Upper lobe of right lung (tissue), 1 donor: ENCODE results near the gene FOXP1. TPM values are rescaled to one million over a fixed set of nuclear protein-coding genes. Genes with fewer than 3 reads are reported as not detected.

Experiments
- ATAC-seq: fragments of 200-7000 bp; cut with Tn5 transposase; one replicate; pipeline ENCODE4 v1.9.1; 2020; ENCODE audit warnings: mild to moderate bottlenecking, moderate library complexity
- DNase-seq: peaks from one replicate; pipeline ENCODE4 v3.0.0-alpha.2; 2020
- H3K27ac ChIP-seq: fragments of 200-600 bp; one replicate; pipeline ENCODE4 v1.8.0; 2022
- H3K27me3 ChIP-seq: fragments of 200-600 bp; one replicate; pipeline ENCODE4 v1.8.0; 2022; ENCODE audit warnings: mild to moderate bottlenecking
- H3K36me3 ChIP-seq: fragments of 200-600 bp; one replicate; pipeline ENCODE4 v1.8.0; 2022
- H3K4me1 ChIP-seq: fragments of 200-600 bp; one replicate; pipeline ENCODE4 v1.8.0; 2022
- H3K4me3 ChIP-seq: fragments of 200-600 bp; one replicate; pipeline ENCODE4 v1.8.0; 2022; ENCODE audit warnings: mild to moderate bottlenecking
- H3K9me3 ChIP-seq: fragments of 200-600 bp; one replicate; pipeline ENCODE4 v1.8.0; 2022
- intact Hi-C: fragments of 100-400 bp; cut with DNase I; formaldehyde crosslinking; loops from one replicate; pipeline ENCODE4 v1.11.0; 2022
- total RNA-seq: library from RNA; stranded (reverse); fragmentation: NEBNext Ultra II Directional; extraction: Animal tissue kit (Norgen Biotek cat#: 25700); gene quantifications from one replicate; pipeline ENCODE4 v1.2.1, GENCODE V29; 2021
- TF ChIP-seq, protein P1 (sequence below): fragments of 200-600 bp; IDR thresholded peaks from one replicate; pipeline ENCODE4 v1.8.0; 2022; ENCODE audit warnings: antibody characterized with exemption
- donor health status: DM: no; HTN: yes; CAD: no; lungs with severe emphysema.

The FOXP1 gene
- total RNA-seq, 1 donor from 2014 or later = 140 TPM

DNA sequence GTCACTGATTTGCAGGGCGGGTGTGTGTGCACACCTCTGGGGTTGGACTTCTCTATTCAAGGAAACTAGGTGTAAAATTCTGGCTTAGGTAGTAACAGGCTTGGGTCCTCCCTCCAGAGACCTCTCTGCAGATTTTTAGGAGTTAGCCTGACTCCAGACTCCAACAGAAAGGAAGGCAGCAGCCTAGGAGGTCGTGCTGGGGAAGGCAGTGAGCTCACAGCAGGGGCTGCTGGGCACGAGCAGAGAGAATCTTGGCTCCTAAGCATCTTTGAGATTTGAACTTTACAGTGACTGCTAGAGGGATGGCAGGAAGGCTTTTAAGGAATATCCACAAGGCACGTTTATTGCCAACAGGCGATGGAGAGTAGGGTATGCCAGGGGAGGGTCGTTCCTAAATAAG lies 612.6 kb downstream of the FOXP1 start:
- H3K27me3 ChIP-seq = no peaks in the 10 kb centered on the region
- DNase-seq = no peak
- H3K27ac ChIP-seq = no peak overlapping the region
- intact Hi-C loops = no loop called here
- peaks cover 95% of the 10 kb centered on the region for H3K36me3 ChIP-seq
- ATAC-seq = no peak
- TF ChIP-seq, protein P1, sequence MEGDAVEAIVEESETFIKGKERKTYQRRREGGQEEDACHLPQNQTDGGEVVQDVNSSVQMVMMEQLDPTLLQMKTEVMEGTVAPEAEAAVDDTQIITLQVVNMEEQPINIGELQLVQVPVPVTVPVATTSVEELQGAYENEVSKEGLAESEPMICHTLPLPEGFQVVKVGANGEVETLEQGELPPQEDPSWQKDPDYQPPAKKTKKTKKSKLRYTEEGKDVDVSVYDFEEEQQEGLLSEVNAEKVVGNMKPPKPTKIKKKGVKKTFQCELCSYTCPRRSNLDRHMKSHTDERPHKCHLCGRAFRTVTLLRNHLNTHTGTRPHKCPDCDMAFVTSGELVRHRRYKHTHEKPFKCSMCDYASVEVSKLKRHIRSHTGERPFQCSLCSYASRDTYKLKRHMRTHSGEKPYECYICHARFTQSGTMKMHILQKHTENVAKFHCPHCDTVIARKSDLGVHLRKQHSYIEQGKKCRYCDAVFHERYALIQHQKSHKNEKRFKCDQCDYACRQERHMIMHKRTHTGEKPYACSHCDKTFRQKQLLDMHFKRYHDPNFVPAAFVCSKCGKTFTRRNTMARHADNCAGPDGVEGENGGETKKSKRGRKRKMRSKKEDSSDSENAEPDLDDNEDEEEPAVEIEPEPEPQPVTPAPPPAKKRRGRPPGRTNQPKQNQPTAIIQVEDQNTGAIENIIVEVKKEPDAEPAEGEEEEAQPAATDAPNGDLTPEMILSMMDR = no peak
- no peaks in the 10 kb centered on the region for H3K4me1 ChIP-seq
- no peaks in the 10 kb centered on the region for H3K9me3 ChIP-seq
- H3K4me3 ChIP-seq = no peak overlapping the region

DNA sequence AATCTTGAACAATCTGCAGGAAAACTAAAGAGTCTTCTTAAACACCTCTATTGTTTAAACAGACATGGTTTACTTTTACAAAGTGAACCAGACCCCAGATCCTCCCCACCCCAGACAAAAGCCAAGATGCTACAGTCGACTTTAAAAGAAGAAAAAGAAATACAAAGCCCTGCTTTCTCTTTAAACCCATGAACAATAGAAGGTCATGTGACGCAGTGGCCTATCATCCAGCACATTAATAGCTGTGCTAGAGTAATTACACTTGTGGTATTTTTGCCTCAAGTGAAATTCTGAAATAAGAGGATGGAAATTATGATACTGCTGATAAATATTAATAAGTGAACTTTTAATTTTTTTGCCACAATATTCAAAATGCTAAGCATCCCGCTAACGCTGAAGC lies 613.4 kb downstream of the FOXP1 start:
- Histone ChIP-seq H3K27me3 (no peaks in the 10 kb centered on the region), H3K4me1 (no peaks in the 10 kb centered on the region), H3K9me3 (no peaks in the 10 kb centered on the region), H3K4me3 (no peak overlapping the region), H3K36me3 (peaks cover 95% of the 10 kb centered on the region), H3K27ac (no peak overlapping the region)
- intact Hi-C loops = no loop called here
- ATAC-seq (no peak), DNase-seq (no peak)
- TF ChIP-seq, protein P1 = no peak

DNA sequence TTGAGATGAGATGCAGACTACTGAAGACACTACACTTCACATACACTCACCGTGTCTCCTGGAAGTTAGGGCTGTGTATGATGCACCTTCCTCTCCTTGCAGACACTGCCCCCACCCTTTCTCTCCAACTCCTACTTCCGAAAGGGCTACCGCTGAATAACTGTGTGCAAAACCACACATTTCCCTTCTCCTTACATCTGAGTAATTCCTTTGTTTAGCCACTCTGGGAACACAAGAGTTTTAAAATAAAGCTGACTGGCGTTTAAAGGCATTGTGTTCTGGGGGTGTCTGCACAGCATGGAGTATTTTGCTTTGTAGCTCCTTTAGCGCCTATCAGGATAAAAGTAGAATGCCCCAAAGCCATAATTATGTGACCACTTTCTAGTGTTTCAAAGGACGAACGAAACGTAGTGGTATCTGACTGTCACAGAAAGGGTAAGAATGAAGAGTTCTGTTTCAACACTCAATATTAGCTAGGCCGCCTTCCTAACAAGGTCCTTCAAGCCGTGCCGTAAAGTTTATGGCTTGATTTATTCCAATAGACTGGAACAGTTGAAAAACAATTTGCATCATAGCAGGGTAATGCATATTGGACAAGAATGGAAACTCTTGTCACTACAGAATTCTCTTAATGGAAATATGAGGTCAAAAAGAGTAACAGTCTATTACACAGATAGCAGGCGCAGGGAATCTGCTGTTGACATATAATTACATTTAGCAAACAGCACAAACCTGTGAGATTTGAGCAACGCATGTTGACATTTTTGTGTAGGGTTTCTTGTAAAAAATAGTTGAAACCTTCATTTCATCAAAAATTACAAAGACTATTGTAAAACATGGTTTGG lies 619.9 kb downstream of the FOXP1 start:
- Histone ChIP-seq H3K9me3 (no peaks in the 10 kb centered on the region), H3K27ac (no peak overlapping the region), H3K4me1 (no peaks in the 10 kb centered on the region), H3K4me3 (no peak overlapping the region), H3K36me3 (peaks cover 95% of the 10 kb centered on the region), H3K27me3 (no peaks in the 10 kb centered on the region)
- intact Hi-C loops = no loop called here
- ATAC-seq (no peak), DNase-seq (no peak)
- TF ChIP-seq, protein P1 = no peak

DNA sequence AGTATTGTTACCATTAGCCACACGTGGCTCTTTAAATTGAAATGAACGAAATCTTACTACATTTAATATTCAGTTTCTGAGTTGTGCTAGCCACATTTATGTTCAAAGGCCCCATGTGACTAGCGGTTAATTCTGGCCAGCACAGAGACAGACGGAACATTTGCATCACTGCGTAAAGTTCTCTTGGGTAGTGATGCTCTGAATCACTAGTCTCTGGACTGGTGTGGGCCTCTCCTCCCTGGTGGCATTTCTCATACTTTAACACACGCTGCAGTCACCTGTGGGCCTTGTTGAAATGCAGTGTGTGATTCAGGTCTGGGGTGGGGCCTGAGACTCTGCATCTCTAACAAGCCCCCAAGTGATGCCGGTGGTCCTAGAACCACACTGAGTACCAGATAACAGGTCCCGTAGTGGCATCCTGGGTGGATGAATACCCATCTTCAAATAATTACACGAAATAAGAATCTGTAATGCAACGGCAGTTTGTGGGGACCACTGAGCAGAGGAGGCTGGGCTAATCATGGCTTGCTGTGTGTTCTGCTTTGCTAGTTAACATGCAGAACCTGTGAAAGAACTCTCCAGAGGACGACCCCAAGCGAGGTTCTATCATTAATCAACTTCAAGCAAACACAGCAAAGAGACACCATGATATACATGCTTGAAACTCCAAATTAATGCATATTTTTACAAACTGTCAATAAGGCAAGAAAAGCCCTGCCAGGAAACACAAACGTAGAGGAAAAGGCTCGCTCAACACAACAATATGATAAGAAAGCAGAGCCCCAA lies 623.8 kb downstream of the FOXP1 start:
- intact Hi-C loops = no loop called here
- ATAC-seq (no peak), DNase-seq (no peak)
- no peak overlapping the region for H3K4me3 ChIP-seq
- H3K4me1 ChIP-seq = peaks cover 3% of the 10 kb centered on the region
- TF ChIP-seq, protein P1 = no peak
- H3K27ac ChIP-seq = no peak overlapping the region
- H3K36me3 ChIP-seq = peaks cover 79% of the 10 kb centered on the region
- H3K27me3 ChIP-seq = no peaks in the 10 kb centered on the region
- no peaks in the 10 kb centered on the region for H3K9me3 ChIP-seq

DNA sequence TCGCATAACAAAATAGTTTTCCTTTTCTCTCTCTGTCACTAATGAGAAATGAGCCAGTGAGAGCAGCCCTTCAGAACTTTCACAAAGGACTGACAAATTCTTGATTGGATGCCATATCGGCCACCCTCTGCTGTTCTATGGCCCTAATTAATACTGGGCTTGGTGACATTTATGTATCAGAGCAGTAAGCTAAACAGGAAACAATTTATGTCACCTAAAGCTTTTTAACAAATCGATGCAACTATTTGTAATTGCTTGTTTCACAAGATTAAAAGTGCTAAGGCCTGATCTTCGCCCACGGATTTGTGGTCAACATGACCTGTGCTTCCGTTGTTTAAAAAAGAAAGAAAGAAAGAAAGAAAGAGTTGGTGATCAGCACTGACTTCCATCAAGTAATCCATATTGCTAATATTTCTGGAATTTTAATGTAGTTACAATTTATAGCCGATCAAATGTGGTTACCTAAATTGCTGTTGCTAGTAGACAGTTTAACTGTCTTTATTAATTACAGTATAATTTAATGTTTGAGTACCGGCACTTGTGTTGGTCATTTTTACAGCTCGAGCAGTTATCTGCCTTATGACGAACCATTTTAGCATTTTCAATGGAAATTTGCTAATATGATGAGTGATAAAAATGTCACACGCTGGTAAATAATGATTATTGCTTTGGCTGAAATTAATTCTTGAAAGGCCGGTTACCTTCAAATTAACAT lies 631.3 kb downstream of the FOXP1 start:
- TF ChIP-seq, protein P1 = no peak
- intact Hi-C loops = no loop called here
- DNase-seq (no peak), ATAC-seq (no peak)
- H3K27me3 ChIP-seq = no peaks in the 10 kb centered on the region
- H3K36me3 ChIP-seq = peaks cover 8% of the 10 kb centered on the region
- no peak overlapping the region for H3K27ac ChIP-seq
- H3K9me3 ChIP-seq = no peaks in the 10 kb centered on the region
- peaks cover under 1% of the 10 kb centered on the region for H3K4me1 ChIP-seq
- no peak overlapping the region for H3K4me3 ChIP-seq
